RPMI7951 (cell line): ENCODE results near the gene GLCE. TPM values are rescaled to one million over a fixed set of nuclear protein-coding genes. Genes with fewer than 3 reads are reported as not detected.
A peak's percentile ranks its signal among the peaks of the same experiment; 100 is the strongest.

Experiments
- DNase-seq: peaks from one replicate; pipeline ENCODE4 v3.0.0-alpha.2; 2012; ENCODE audit warnings: low read depth
- total RNA-seq: library from RNA; depleted of rRNA; stranded (reverse); fragments of >200 nt; shearing (Covaris generic); gene quantifications from 2 replicates; pipeline ENCODE4 v1.2.3, GENCODE V29; 2014

GLCE gene
- total RNA-seq, 1 experiment from 2014 or later: 36.6 TPM

DNA sequence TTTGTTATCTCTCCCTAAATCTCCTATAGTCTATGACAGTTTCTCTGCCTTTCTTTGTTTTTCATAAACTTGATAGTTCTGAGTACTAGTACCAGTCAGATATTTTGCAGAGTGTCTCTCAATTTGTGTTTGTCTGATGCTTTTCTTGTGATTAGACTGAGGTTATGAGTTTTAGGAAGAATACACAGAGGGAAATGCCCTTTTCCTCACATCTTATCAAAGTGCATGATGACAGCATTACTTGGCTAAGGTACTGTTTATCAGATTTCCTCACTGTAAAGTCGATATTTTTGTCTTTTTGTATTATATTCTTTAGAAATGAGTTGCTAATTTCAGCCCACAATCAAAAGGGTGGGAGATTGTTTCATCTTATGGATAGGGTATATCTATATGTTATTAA is 45.6 kb downstream of the GLCE start:
- no peak for DNase-seq

DNA sequence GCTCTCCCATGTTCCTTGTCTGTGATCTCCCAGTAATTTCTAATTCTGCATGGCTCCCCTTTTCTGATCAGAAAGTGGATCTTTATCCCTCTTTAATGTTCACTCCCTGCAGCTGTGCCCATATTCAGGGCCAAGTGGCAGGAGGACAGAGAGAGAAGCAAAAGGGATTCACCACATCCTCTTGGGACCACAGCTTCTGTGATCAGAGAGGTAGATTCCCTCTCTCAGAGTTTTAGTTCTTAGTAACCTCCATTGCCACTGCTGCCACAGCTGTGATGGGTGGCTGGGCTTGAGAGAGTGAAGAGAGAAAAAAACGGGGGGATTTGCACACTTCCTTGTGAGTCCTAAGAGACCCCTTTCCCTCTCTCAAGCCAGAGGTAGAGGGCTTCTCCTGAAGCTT is 49.2 kb downstream of the GLCE start:
- no peak for DNase-seq

DNA sequence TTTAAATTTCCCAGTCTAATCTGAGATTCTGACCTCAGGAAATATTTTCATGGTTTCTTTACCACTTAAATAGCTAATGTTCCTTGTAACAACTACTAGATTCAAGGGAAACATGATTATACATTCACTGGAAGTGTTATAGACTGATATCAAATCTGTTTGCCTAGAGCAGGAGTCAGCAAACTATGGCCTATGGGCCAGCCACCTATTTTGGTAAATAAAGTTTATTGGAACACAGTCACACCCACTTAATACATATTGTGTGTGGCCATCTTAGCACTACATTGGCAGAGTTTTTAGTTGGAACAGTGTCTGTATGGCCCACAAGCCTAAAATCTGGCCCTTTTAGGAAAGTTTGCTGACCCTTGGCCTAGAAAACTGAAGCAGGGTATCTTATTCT is 50.1 kb downstream of the GLCE start:
- DNase-seq: no peak

DNA sequence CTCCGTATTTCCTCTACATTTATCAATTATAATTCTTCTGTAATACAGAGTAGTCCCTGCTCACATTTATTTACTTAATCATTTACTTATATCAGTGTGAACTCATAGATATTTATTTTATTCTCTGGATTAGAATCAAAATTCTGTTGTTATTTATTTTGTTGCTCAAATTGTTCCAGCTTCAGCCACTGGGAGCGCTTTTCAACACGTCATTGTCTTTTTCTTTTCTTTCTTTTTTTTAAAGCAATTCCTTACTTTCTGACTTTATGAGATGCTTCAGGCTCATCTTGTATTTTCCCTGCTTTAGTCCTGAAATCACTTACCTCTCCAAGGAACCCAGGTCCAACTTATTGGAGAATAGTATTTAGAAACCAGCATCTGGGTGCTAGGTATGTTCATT is 53.4 kb downstream of the GLCE start:
- DNase-seq: no peak

DNA sequence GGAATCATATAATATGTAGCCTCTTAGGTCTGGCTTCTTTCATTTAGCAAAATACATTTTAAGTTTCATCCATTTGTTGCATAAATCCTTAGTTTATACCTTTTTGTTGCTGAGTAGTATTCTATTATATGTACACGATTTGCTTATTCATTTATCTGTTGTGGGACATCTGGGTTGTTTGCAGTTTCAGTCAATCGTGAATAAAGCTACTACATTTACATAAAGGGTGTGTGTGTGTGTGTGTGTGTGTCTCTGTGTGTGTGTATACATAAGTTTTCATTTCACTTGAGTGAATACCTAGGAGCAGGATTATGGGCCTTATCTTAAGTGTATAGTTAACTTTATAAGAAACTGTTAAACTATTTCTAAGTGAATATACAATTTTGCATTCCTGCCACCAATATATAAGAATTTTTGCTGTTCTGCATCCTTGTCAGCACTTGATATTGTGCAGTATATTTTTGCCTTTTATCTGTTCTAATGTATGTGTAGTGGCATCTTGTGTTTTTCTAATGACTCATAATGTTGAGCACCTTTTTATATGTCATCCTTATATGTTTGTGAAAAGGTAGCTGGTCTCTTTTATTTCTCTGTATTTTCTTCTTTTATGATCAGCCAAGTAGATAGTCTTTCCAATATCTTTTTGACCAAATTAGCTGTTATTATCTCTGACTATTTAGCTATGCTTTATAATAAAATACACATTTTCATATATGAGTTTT is 55.0 kb downstream of the GLCE start:
- no peak for DNase-seq

DNA sequence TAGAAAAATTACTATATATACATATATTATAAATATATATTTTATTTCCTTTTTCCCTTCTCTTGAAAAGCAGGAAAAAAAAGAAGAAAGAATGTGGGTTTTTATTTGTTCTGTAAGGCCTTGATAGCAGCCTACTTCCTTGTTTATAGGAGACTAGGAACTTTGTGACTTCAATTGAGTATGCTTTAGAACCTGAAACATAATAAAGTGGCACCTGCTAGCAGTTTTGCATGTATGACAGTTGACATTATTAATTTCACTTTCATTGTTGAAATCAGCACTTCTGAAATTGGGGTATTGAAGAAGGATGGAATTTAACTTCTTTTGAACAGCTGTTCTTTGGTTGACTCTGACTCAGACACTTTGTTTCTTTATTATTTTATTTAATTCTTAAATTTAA is 56.9 kb downstream of the GLCE start:
- DNase-seq: no peak

DNA sequence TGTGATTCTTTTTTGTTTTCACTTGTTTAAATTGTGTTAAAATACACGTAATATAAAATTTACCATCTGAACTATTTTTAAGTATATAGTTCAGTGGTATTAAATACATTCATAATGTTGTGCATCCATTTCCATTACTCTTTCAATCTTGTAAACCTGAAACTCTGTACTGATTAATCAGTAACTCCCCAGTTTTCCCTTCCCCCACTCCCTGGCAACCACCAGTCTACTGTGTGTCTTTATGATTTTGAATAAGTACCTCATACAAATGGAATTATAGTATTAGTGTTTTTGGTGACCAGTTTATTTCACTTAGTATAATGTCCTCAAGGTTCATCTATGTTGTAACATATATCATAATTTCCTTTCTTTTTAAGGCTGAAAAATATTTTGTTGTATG is 59.3 kb downstream of the GLCE start:
- no peak for DNase-seq

DNA sequence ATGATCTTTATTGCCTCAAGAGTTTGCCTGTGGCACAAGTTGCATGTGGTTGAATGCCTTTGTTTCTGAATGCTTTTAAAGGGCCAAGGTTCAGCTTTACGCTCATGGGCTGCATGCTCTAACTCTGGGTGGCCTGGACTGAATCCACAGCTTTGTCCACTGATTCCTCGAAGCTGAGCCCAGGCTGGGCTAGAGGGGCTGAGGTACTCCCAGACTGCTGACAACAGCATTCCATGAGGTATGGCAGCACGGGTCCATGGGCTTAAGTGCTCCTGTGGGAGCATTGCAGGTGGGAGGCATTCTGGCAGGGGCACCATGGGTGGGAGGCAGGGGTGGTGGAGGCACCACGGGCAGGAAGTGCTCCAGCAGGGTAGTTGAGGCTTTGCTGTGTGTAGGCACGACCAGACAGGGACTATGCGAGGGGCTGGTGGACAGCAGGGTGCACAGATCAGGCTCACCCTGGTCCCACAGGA is 61.6 kb downstream of the GLCE start:
- DNase-seq: no peak

DNA sequence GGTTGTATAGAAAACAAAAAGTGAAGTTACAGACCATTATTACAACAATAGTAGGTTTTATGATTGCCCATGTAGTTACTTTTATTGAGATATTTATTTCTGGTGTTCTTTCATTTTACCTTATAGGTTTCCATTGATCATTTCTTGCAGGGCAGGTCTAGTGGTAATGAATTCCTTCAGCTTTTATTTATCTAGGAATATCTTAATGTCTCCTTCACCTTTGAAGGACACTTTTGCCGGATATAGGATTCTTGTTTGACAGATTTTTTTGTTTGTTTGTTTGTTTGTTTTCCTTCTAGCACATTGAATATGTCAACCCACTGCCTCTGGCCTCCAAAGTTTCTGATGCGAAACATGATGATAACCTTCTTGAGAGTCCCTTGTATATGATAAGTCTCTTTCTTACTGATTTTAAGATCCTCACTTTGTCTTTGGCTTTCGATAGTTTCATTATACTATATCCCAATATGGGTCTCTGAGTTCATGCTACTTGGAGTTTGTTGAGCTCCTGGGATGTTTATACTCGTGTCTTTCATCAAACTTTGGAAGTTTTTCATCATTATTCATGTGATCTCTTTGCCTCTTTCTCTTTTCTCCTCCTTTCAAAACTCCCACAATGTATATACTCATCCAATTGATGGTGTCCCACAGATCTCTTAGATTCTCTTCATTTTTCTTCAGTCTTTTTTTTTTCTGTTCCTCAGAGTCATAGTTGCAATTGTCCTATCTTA is 62.8 kb downstream of the GLCE start:
- no peak for DNase-seq

DNA sequence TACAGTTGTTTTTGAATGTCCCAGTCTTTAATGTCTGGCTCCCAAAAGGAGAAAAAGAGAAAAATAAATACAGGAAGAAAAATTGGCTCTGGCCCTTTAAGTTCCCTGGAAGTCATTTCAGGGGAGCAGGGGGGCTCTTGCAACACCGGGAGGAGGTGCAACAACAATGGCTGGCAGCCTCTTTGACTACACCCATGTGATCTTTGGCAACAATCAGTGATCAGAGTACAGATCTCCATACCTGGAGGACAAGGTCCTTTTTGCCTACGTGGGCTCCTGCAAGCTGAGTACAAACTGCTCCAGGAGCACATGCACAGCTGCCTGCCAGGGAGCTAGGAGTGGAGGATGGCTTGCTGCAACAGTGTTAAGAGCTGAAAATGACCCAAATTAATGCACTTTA is 63.9 kb downstream of the GLCE start:
- DNase-seq: no peak

DNA sequence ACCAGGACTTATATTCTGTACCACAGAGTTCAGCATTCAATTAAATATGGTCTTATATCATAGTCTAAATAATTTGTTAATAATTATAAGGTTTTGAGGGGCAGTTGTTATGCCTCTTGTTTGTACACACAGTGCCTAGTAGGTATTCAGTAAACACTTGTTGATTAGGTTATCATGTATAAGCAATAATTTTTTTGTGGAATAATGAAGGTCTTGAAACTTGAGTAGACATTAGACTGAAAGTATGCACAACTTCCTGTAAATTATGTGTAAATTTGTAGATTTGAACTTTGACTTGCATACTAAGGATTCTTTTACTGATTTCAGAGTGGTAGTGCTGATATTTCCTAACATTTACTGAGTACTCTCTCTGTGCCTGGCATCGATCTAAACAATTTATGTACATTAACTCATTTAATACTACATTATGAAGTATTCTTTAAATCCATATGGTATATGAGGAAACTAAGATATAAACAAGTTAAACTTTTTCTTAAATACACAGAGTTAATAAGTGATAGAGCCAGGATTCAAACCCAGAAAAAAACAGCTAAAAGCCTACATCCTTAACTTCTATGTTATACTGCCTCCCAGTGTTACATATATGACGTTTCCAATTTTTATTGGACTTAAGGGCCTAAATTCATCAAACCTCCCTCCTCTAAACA is 65.1 kb downstream of the GLCE start:
- DNase-seq: peak; percentile 43

DNA sequence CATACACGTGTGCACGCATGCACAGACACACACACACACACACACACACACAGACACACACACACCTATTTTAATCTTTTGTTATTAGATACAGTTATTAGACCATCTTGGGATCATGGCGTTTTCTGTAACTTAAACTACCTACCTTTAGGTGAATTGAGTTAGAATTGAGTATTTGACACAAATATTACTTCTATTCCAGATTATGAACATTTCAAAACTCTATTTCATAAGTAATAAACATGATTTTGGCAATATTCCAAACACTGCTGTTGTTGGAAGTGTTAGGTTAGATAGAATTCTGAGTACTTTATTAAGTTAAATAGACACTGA is 65.6 kb downstream of the GLCE start:
- no peak for DNase-seq

DNA sequence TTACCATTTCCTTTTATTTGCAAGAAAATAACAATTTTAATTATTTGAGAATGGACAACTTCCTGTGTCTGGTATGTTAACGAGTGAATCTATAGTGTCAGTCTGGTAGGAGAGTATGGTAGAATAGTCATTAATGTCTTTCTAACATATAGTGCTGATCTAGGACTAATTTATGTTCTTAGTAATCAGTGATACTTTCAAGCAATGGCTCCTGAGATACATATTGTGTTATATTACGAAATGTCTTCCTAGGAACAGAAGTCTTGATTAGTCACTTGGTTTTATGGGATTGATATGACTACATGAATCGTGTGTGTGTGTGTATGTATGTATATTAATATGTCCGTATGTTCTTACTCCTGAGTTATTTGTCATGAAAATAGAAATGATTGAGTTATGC is 71.7 kb downstream of the GLCE start:
- DNase-seq: no peak

DNA sequence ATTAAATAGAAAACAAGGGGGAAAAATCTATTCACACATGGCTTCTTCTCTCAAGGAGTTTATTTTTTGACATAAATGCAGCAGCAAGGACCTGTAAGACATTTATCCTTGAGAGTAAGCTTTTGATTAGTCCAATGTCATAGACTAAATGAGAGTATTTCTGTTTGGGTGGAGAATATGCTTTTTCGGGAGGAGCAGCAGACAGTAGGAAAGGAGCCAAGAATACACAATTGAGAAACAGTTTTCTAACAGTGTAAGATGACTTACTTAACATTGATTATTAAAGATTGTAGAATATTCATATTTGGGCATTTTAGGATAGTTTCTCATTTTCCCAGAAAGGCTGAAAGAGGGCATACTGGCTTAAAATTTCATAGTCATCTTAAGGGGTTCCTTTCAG is 72.3 kb downstream of the GLCE start:
- no peak for DNase-seq

DNA sequence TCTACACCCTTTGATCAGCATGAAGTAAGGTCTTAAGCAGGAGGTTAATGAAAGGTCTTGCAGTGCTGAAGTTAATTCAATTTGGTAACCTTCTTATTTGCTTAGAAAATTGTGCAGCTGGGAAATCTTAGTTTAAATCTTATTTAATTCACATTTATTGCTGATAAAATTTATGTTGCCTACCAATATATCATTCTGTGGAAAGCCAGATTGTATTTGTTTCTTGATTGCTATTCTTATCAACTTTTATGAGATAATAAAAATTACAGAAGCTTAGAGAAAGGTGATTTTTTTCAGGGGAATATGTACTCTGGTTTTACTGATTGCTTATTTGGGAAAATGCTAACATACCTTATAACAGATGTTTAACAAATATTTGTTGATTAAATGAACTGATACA is 74.2 kb downstream of the GLCE start:
- DNase-seq: no peak

DNA sequence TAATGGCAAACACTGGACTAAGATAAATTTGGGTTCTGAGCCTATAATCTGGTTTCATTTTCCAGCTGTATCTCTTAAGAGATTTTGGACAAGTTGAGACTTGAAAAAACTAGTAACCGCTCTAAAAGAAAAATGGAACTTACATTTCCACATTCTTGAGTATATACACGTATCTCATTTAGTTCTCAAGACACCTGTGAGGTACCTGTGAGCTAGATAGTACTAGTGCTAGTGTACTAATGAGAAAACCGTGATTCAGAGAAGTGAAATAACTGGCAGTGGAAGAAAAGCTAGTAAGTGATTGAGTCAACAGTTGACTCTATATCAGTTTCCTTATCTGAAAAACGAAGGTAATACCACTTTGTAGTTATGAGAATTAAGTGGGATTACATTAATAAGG is 76.1 kb downstream of the GLCE start:
- DNase-seq: no peak

DNA sequence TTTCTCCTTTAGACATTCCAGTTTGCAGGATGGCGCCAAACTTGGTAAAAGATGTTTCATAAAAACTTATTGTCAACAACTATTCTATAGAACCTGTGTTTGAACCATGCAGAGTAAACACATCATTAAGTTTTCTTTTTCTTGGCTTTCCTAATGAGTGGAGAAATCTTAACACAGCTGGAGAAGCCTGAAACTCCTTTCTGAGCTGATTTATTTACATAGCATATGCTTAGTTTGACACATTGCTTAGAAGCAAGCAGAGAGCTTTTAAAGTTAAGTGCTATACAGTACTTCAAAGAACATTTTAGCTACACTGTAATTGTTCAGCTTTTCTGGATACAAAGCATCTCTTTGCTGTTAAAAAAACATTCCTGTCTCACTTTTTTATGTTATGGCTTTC is 77.3 kb downstream of the GLCE start:
- no peak for DNase-seq

DNA sequence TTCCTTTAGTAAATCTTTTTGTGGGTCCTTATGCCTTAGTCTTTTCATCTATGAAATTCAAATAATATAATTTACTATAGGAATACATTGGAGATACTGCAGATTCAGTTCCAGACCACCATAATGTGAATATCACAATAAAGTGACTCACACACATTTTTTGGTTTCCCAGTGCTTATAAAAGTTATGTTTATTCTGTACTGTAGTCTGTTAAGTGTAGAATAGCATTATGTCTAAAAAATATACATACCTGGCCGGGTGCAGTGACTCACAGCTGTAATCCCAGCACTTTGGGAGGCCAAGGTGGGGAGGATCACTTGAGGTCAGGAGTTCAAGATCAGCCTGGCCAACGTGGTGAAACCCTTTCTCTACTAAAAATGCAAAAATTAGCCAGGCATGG is 84.4 kb downstream of the GLCE start:
- DNase-seq: no peak

DNA sequence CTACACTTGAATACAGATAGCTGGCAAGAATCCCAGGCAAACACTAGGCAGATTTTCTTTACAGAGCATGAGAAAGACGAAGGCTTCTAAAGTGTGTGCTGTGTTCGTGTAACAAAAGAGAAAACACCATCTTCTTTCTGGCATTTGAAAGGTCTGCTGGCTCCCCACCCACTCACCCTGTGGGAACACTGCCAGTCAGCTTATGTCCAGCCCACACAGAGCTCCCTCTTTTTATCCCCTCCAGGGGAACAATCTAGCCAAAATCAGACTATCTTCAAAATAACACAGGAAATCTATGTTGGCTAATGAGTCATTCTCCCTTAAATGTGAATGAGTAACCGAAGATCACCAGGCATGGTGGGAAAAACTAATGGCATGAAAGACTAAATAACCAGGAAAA is 92.7 kb downstream of the GLCE start:
- peak; percentile 97 for DNase-seq

DNA sequence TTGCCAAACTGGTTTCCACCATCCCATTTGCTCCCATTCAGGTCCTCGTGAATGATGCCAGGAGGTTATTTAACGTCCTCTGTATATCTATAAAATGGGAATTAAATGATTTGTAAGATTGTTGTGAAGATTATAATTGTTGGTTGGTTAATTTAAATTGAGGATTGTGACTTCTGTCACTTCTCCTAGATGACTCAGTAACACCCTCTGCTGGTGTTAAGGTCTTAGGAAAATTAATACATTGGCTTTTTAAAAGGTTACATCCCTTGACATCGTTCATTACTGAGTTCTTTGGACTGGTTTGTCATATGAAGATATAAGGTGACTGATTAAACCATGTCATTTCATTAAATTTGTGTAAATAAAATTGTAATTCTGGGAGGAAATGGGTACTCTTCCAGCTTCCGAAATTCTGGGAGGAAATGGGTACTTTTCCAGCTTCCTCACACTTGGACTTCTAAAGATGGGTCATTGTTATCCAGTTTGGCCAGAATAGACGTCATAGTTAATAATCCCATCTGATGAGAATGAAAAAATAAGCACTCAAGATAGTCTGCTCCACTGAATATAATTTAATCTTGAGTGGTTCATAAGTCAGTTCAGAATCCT is 105.0 kb downstream of the GLCE start:
- DNase-seq: peak; percentile 39

DNA sequence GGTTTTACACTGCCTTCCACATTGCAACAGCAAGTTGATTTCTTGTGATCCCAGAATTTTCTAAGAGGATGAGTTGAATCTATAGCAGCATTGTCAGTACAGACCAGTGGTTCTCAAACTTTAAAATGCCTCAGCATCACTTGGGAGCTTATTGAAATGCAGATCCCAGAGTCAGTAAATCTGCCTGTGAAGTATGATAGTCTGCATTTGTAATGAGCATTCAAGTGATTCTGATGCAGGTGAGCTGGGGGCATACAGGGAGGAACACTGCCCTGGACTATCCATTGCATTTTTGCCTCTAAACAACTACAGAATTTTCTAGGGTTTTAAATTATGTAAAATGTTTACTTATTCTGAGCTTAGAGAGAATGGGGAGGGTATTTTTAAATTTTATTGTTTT is 110.8 kb downstream of the GLCE start:
- no peak for DNase-seq

DNA sequence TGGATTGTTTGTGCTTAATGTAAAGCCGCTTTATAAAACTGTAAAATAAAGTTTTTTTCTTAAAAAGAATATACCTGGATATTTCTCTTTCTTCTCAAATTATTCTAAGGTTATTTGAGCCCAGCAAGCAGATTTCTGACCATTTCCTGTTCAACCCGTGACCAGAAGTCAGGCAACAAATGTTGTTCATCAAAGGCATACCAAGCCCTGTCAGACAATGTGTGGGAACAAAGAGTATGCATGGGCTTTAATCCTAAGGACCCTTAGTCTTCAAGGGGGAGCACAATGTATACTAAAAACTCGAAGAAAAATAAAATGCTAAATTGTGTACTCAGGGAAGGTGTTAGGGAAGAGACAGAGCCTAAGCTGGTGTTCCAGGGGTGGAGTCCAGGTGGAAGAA is 111.7 kb downstream of the GLCE start:
- DNase-seq: no peak

DNA sequence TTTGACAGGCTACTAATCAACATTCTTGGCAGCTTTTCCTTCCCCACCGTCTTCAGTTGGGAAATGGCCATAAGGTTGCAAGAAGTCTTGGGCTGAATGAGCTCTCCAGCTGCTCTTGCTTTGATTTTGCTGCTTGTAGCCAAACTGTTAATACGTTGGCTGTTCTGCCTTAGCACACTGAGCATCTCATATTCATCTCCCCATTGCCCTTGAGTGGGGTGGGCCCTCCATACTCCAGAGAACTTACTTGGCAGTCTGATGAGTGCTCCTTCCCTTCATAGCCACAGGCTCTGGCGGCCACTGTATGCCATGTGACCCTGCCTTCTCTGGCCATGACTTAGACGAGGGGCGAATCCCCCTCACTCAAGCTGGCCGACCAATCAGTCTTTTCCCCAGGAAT is 112.5 kb downstream of the GLCE start:
- DNase-seq: no peak
